ENCODE results near the gene ITGAL. TPM values are rescaled to one million over a fixed set of nuclear protein-coding genes. Genes with fewer than 3 reads are reported as not detected.

The ITGAL gene
- total and polyA plus RNA-seq, 2 of the 8 experiments (the other 6 are each of a cell fraction or from before 2014, with no cell fraction given) = not detected

GRCh38 chr16:30503403-30504296 is 31.1 kb downstream of the ITGAL start:
- no peak overlapping the region for H3K27ac ChIP-seq (ENCODE audit: low read depth, low read length)
- no peak overlapping the region for H3K9ac ChIP-seq (replicated peaks in 1 of 4; ENCODE audit: extremely low read depth in 1 of 4, low read depth in 3 of 4, low read length in 3 of 4)
- no peak overlapping the region for H3K18ac ChIP-seq (ENCODE audit: extremely low read depth, low read length)
- H3K23me2 ChIP-seq (ENCODE audit: low read depth, low read length) = no peaks in the 10 kb centered on the region
- TF ChIP-seq MAX (IDR thresholded peaks at IDR 0.05) (no peak), EGR1 (IDR thresholded peaks at IDR 0.05; ENCODE audit: borderline replicate concordance, low read depth, low read length) (no peak), USF2 (IDR thresholded peaks at IDR 0.05; ENCODE audit: low read length) (no peak), CBX5 (IDR thresholded peaks at IDR 0.05; ENCODE audit: low read depth, low read length) (no peak), RNF2 (IDR thresholded peaks at IDR 0.05; ENCODE audit: borderline replicate concordance, low read depth, low read length, missing control alignments, poor library complexity, severe bottlenecking) (no peak), RXRA (IDR thresholded peaks at IDR 0.05; ENCODE audit: insufficient read depth, low read depth, low read length) (no peak), SIN3A (conservative IDR thresholded peaks at IDR 0.05 in 1 of 2, IDR thresholded peaks at IDR 0.05 in 1 of 2; ENCODE audit: low read depth in 1 of 2, low read length in 2 of 2) (no peak)
- ChIA-PET CTCF (ENCODE audit: partially characterized antibody) (interaction anchor here (1.2 kb wide), 1 partner anchor 15 kb away, joined by 3 read pairs; no protein-coding TSS in a partner anchor), POLR2A (ENCODE audit: partially characterized antibody) (no interaction called here)
- no peak overlapping the region for H2BK5ac ChIP-seq (ENCODE audit: low read depth, low read length)
- H3K4me2 ChIP-seq (ENCODE audit: insufficient read depth in 1 of 2, low read depth in 2 of 2, low read length in 2 of 2) = no peak overlapping the region
- H2AK5ac ChIP-seq (ENCODE audit: low read depth, low read length) = no peak overlapping the region
- no peak overlapping the region for H4K91ac ChIP-seq (replicated peaks; ENCODE audit: insufficient read length, low read length)
- H3K79me2 ChIP-seq (ENCODE audit: control insufficient read depth in 1 of 2, insufficient read depth in 2 of 2, low read length in 2 of 2) = no peaks in the 10 kb centered on the region
- no peak overlapping the region for H3K23ac ChIP-seq (ENCODE audit: insufficient read length)
- DNase-seq (ENCODE audit: low read depth in 1 of 2, low spot score in 2 of 2) (no peak), FAIRE-seq (peak; percentile 7)
- no peak overlapping the region for H4K5ac ChIP-seq (ENCODE audit: insufficient read length, low read depth, low read length)
- WGBS, 2 experiments (ENCODE audit: extremely low coverage in 1 of 2, insufficient coverage in 1 of 2, insufficient read length in 1 of 2, insufficient replicate concordance in 2 of 2, low coverage in 1 of 2, low lambda C conversion rate in 2 of 2, missing lambda C conversion rate in 1 of 2) = 74% methylated on average over 6 of the region's 6 CpGs; no CpG with 5 or more reads in 1 of the 2 experiments
- 0 out of 7 replicates have a peak, but pooled peaks cover 0 to 2% (median 0%) of the 10 kb centered on the region in 4 experiments for H3K27me3 ChIP-seq (replicated peaks in 1 of 4; ENCODE audit: control insufficient read depth in 3 of 4, extremely low read depth in 1 of 4, insufficient read depth in 3 of 4, low read length in 3 of 4)
- no peaks in the 10 kb centered on the region for H3K9me3 ChIP-seq (ENCODE audit: insufficient read depth in 2 of 2, low read depth in 1 of 2, low read length in 1 of 2)
- H2BK120ac ChIP-seq (replicated peaks; ENCODE audit: low read depth, low read length) = no peak overlapping the region
- no peaks in the 10 kb centered on the region for H3K4me1 ChIP-seq (replicated peaks in 1 of 4; ENCODE audit: control insufficient read depth in 3 of 4, insufficient read depth in 4 of 4, low read length in 3 of 4)
- H2BK12ac ChIP-seq (ENCODE audit: low read depth, low read length) = no peak overlapping the region
- H4K20me1 ChIP-seq (replicated peaks in 1 of 2; ENCODE audit: control insufficient read depth in 1 of 2, insufficient read depth in 2 of 2, low read length in 2 of 2) = no peaks in the 10 kb centered on the region
- no peaks in the 10 kb centered on the region for H3K36me3 ChIP-seq (ENCODE audit: control insufficient read depth in 2 of 4, insufficient read depth in 4 of 4, low read length in 3 of 4)
- no peak overlapping the region for H3K4ac ChIP-seq (replicated peaks; ENCODE audit: insufficient read length, low read depth, low read length)
- no peak overlapping the region for H2BK20ac ChIP-seq (ENCODE audit: low read length)
- no peak overlapping the region for H3K56ac ChIP-seq (replicated peaks; ENCODE audit: insufficient read length, low read depth, low read length)
- no peak overlapping the region for H2AFZ ChIP-seq (ENCODE audit: low read length)
- no peak overlapping the region for H3K4me3 ChIP-seq (ENCODE audit: extremely low read depth in 1 of 4, insufficient read depth in 2 of 4, low read depth in 3 of 4, low read length in 4 of 4)
- no peak overlapping the region for H3K14ac ChIP-seq (ENCODE audit: insufficient read length)
- no peaks in the 10 kb centered on the region for H3K79me1 ChIP-seq (ENCODE audit: low read depth, low read length)
- no peak overlapping the region for H2BK15ac ChIP-seq (ENCODE audit: low read length)
- H4K8ac ChIP-seq (ENCODE audit: extremely low read depth, insufficient read depth, low read length) = no peak overlapping the region
